Measurements from ENCODE around the gene NOSTRIN.

Gene NOSTRIN

GRCh38 chr2:168775837-168776236, 26.6 kb upstream of the NOSTRIN start:
- ChIA-PET POLR2A (no interaction called here), CTCF (no interaction called here)
- TF ChIP-seq CTCF (IDR thresholded peaks at IDR 0.05; ENCODE audit: control extremely low read depth, extremely low read depth, low read depth, missing control alignments), result no peak
- DNase-seq (ENCODE audit: extremely low spot score), result no peak

GRCh38 chr2:168780669-168781071, 21.8 kb upstream of the NOSTRIN start:
- ChIA-PET CTCF (no interaction called here), POLR2A (no interaction called here)
- no peak for TF ChIP-seq CTCF (IDR thresholded peaks at IDR 0.05; ENCODE audit: control extremely low read depth, extremely low read depth, low read depth, missing control alignments)
- no peak for DNase-seq (ENCODE audit: extremely low spot score)

GRCh38 chr2:168781191-168781817, 21.1 kb upstream of the NOSTRIN start:
- POLR2A ChIA-PET, result no interaction called here
- DNase-seq (ENCODE audit: extremely low spot score), result no peak
- CTCF ChIA-PET, result no interaction called here
- TF ChIP-seq CTCF (IDR thresholded peaks at IDR 0.05; ENCODE audit: control extremely low read depth, extremely low read depth, low read depth, missing control alignments), result no peak

- CTCF ChIA-PET, result interaction anchor here (0.9 kb wide), 1 partner anchor 14 kb away, joined by 3 read pairs; no protein-coding TSS in a partner anchor
- POLR2A ChIA-PET, result no interaction called here
- no peak for TF ChIP-seq CTCF (IDR thresholded peaks at IDR 0.05; ENCODE audit: control extremely low read depth, extremely low read depth, low read depth, missing control alignments)
- no peak for DNase-seq (ENCODE audit: extremely low spot score)
Observed at GRCh38 chr2:168782271-168782670, 20.2 kb upstream of the NOSTRIN start.

- ChIA-PET POLR2A (no interaction called here), CTCF (no interaction called here)
- TF ChIP-seq CTCF (IDR thresholded peaks at IDR 0.05; ENCODE audit: control extremely low read depth, extremely low read depth, low read depth, missing control alignments), result no peak
- DNase-seq (ENCODE audit: extremely low spot score), result no peak
Observed at GRCh38 chr2:168784993-168785392, 17.4 kb upstream of the NOSTRIN start.

GRCh38 chr2:168787098-168787781, 15.2 kb upstream of the NOSTRIN start:
- DNase-seq (ENCODE audit: extremely low spot score), result no peak
- POLR2A ChIA-PET, result no interaction called here
- CTCF ChIA-PET, result interaction anchor here (0.6 to 0.8 kb wide), 2 partner anchors 12 to 13 kb away, joined by 3 to 4 read pairs; no protein-coding TSS in a partner anchor
- TF ChIP-seq CTCF (IDR thresholded peaks at IDR 0.05; ENCODE audit: control extremely low read depth, extremely low read depth, low read depth, missing control alignments), result no peak
